ENCODE measurements around the gene MUC4.
"Not testable (repeated sequence)": the region's sequence is repeated elsewhere in the genome, so short reads cannot be mapped to it uniquely, and the experiment has no call there.

Gene MUC4

DNA sequence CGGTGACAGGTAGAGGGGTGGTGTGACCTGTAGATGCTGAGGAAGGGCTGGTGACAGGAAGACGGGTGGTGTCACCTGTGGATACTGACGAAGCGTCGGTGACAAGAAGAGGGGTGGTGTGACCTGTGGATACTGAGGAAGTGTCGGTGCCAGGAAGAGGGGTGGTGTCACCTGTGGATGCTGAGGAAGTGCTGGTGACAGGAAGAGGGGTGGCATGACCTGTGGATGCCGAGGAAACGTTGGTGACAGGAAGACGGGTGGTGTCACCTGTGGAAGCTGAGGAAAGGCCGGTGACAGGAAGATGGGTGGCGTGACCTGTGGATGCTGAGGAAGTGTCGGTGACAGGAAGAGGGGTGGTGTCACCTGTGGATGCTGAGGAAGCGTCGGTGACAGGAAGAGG lies 27.7 kb downstream of the MUC4 start:
- not testable (repeated sequence) for DNase-seq (ENCODE audit: low read depth)

DNA sequence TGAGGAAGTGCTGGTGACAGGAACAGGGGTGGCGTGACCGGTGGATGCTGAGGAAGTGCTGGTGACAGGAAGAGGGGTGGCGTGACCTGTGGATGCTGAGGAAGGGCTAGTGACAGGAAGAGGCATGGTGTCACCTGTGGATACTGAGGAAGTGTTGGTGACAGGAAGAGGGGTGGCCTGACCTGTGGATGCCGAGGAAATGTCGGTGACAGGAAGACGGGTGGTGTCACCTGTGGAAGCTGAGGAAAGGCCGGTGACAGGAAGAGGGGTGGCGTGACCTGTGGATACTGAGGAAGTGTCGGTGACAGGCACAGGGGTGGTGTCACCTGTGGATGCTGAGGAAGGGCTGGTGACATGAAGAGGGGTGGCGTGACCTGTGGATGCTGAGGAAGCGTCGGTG lies 30.5 kb downstream of the MUC4 start:
- not testable (repeated sequence) for DNase-seq (ENCODE audit: low read depth)

DNA sequence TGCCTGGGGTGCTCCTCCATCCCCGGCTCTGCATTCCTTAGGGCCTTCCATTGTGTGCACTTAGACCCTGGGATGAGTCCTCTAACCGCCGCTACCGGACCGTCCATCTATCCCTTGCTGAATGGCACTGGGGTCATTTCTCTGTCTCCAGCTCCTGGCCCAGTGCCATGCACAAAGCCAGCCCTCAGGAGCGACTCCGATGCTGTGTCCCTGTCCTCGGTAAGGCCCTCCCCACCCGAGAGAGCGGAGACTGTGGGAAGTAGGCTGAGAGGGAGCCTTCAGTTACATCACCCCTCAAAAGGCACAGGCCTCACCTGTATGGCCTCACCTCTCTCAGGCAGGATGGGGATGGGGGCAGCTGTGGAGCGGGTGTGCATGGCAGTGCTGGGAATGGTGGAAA lies 33.8 kb downstream of the MUC4 start:
- DNase-seq (ENCODE audit: low read depth) = no peak

DNA sequence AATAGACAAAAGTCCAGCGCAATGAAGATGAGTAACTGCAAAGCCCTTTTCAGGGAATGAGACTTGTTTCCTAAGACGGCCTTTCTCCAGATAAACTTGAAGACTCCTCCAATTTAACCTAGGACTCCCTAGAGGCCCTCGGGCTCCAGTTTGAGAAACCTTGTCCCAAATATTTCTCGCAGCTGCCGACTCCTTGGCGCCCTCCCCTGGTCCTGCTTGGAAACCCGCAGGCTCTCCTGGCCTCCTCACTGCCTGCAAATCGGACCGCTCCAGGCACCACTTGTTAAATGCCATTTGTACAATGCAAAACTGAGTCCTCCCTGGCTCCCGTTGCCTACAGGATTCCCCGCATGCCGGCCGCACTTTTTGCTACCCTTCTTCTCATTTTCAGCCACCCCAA lies 36.8 kb downstream of the MUC4 start:
- no peak for DNase-seq (ENCODE audit: low read depth)

DNA sequence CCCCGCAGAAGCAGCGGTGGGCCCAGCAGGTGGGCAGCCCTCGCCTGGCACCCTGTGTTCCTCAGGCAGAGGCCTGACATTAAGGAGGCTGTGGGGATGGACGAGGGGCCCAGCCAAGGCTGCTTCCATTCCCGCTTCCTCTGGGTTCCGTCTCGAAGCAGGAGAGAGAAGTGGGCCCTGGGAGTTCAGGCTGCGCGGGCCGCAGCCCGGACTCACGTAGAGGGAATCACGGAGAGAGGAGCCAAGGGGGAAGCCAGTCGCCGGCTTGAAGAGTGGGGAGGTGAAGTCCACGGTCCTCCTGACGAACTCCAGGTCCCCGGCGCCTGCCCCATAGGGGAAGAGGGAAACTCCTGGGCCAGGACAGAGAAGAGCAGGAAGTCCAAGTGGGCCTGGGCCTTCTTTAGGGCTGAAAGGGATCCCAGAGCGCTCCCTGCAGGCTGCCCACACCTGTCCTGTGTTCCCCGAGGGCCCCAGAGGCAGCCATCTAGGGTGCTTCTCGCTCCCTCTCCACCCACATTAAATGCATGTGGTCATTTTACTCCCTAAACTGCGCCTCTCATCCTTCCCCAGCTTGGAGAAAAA lies 37.7 kb downstream of the MUC4 start:
- DNase-seq (ENCODE audit: low read depth) = no peak

DNA sequence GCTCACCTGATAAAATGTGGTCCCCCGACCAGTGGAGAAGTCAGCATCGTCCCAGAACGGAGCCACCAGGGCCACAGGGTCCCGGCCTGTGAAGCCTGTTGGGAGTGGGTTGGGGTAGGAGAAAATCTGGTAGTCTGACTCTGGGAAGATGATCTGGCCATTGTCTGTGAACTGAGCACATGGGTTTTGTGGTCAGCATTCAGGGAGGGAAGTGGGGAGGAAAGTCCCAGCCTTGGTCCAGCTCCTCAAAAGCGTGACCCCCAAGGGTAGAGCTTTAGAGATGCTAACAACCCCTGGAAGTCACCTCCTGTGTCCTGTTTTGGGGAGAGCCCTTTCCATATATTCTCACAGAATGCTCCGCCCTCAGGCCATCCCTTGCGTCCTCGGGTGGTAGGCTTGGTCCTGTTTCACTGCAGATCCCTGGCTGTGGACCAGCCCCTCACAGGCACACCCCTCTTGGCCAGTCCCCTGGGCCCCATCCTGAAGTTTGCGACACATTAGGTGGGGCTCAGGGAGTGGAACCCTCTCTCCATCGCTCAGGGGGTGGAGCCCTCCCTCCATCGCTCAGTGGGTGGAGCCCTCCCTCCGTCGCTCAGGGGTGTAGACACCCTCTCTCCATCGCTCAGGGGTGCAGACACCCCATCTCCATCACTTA lies 40.0 kb downstream of the MUC4 start:
- DNase-seq (ENCODE audit: low read depth) = no peak

DNA sequence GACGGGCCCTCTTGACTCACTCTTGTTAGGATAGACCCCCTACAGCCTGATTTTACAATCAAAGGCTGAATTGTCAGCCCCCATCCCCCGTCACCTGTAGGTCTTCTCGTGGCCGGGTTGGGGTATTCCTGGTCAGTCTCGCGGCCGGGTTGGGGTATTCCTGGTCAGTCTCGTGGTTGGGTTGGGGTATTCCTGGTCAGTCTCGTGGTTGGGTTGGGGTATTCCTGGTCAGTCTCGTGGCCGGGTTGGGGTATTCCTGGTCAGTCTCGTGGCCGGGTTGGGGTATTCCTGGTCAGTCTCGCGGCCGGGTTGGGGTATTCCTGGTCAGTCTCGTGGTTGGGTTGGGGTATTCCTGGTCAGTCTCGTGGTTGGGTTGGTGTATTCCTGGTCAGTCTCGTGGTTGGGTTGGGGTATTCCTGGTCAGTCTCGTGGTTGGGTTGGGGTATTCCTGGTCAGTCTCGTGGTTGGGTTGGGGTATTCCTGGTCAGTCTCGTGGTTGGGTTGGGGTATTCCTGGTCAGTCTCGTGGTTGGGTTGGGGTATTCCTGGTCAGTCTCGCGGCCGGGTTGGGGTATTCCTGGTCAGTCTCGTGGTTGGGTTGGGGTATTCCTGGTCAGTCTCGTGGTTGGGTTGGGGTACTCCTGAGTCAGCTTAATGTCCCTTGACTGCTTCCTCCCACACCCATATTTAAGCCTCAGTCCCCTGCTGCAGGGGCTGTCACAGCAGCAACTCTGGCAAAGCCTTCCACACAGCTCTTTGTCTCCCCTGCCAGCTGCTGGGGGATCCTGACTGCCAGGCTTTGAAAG lies 40.7 kb downstream of the MUC4 start:
- not testable (repeated sequence) for DNase-seq (ENCODE audit: low read depth)

DNA sequence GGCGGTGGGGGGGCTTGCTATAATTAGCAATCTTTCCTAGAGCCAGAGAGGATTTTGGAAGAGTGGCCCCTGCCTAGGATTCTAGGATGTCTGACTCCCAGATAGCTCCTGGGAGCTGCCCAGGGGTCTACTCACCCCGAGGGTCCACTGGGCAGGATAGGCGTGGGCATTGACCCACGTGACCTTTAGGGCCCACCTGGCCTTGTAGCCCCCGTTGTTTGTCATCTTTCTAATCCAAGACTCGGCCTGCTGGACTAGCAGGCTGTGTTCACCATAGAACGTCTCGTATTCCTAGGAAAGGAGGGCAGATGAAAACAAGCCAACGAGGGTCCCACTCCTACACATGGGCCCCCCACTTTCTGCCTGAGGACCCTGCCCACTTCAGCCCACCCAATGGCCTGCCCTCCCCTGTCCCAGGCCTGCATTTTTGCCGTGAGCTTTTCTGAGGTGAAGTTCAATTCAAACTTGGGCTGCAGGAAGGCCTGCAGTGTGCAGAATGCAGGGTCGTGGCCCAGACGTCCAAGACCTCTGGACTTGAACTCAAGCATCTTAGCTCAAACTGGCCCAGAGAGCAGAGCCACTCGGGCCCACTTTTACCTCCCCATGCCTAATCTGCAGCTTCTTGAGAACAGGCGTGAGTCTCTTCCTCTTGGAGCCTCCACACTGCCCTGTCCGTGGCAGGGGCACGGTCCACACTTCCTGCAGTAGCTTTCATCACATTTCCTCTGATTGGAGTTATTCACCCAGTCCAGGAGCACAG lies 41.5 kb downstream of the MUC4 start:
- DNase-seq (ENCODE audit: low read depth) = no peak

DNA sequence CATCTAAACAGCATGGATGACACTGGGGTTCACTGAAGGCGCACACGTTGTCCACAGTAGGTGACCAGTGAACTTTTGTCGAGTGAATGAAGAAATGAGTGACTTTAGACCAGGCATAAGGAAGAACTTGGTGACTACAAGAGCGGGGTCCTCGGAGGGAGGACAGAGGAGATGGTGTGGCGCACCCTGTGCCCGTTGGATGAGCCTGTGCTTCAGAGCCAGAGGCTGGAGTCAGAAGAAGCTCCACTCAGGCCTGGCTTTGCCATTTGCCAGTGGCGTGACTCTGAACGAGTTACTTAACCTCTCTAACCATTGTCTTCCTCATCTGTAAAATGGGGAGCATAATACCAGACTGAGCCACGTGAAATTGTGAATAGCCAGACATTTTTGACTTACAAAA lies 42.2 kb downstream of the MUC4 start:
- no peak for DNase-seq (ENCODE audit: low read depth)

DNA sequence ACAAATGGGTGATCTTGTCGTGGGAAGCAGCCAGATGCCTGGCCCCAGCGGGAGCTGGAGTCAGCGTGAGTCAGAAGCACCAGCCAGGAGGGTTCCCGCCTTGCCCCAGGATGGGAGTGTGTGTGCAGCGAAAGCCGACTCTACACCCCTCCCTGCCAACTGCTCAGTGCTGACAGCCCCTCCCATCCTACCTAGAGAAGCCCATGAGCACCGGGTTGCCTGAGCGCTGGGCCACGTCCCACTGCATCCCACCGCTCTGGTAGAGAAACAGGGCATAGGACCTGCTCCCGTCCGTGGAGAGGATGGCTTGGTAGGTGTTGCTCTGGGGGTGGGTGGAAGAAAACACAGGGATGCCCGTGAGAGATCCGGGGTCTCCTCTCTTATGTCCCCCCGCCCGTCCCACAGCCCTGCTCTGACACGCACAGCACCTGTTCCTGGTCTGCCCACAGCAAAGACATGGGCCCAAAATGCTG lies 42.9 kb downstream of the MUC4 start:
- DNase-seq (ENCODE audit: low read depth) = no peak

DNA sequence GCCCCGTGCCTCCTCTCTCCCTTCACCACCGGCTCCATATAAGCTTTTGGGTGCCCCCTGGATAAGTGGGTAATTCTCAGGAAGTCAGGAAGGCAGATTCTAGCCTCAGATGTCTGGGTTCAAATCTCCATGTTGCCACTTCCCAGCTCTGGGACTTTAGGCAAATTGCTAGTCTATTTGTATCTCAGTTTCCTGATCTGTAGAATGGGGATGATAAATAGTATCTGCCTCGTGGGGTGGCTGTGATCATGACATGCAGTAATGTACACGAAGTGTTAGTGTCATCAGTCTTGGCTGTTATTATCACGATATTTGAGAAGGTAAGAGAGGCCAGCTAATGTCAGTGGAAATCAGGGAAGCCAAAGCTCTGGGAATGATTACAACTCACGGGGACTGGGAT lies 43.3 kb downstream of the MUC4 start:
- no peak for DNase-seq (ENCODE audit: low read depth)

DNA sequence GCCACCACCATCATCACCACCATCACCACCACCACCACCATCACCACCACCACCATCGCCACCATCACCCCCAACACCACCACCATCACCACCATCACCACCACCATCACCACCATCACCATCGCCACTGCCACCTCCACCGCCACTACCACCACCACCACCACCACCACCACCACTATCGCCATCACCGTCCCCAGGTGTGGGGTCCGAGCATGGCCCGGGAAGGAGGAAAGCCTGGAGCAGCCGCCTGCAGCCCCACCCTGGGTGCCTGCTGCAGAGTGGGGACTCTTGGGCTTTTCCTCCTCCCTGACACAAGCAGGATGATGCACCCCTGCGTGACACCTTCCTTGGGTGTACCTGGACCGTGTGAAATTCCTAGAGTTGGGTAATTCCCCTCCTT lies 43.9 kb downstream of the MUC4 start:
- DNase-seq (ENCODE audit: low read depth) = no peak

DNA sequence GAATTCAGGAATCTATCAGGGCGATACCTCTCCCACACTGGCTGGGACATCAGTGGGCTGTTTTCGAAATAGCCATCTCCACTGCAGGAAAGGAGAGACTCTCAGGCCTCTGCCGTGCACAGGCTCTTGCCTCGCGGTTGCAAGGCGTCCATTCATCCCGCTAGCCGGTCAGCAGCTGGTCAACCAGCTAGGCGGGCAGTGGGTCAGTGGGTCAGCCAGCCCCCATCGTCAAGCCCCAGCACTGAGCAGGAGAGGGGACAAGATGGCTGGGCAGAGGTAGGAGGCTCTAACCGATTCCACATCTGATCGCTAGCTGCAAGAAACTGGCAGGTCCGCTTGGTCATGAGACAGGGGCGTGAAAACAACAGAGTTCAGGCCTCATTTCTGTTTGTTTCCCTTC lies 45.1 kb downstream of the MUC4 start:
- DNase-seq (ENCODE audit: low read depth) = no peak

DNA sequence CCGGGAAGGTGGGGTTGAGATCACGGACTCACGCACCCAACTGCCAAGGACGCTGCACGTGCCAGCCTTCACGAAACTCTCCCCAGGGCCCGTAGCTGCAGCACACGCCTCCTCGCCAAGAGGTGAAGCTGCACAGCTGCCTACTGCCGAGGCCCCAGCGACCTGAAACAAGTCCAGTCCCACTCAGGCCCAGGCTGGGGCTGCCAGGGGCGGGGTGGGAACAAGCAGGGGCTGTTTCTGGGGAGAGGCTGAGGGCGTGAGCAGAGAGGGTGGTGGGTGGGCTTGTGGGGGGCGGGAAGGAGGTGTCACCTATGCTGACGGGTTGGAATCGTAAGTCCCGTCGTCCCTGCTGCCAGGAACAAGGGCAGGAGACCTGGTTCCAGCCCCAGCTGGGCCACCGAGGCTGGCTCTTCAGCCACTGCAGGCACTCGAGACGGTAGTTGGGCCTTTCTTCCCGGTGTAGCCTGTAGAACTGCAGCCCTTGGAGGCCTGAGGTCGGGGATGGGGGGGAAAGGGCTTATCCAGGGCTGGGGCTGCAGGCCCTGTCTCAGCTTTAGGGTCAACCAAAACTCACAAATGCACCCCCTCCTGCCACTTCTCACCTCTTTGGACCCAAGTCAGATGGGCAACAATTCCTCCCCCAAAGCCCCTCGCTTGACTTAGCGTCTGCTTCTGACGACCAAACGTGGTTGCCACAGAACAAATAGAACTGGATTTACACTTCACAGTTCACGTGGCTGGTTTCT lies 46.6 kb downstream of the MUC4 start:
- no peak for DNase-seq (ENCODE audit: low read depth)

DNA sequence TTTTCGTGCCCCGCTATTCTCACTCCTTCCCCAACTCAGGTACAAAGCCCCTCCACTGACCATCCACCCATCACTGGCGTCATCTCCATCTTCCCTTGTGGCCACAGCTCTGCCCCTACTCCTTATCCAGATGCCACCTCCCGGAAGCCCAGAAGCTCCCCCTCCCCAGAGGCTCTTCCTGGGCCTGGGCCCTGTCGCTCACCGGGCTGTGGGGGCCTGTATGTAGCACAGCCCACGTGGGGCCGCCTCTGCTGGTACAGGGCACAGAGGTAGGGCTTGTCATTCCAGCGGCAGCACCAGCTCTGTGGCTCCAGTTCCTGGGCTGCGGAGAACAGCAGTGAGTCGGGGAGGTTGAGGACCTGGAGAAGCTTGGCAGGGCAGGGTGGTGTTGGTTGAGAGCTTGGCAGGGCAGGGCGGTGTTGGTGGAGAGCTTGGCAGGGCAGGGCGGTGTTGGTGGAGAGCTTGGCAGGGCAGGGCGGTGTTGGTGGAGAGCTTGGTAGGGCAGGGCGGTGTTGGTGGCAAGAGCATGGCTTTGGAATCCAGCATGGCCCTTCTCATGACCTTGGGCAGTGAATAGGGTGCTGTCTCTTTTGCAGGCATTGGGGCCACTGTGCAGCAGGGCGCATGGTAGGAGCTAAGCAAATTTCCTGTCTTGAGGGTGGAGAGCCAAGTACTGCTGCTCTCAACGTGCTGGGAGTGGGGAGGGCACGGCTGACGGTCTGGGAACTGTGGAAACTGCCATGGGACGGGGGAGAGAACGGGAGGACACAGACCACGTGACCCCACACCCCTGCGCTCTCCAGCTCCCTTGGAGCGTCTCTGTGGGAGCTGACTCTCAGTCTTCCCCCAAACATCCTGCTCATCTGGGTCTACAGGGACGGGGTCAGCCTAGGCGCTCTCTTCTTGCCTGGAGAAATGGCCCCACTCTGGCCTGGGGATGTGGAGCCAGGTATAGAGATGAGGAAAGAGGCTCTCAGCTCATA lies 47.6 kb downstream of the MUC4 start:
- DNase-seq (ENCODE audit: low read depth) = no peak

DNA sequence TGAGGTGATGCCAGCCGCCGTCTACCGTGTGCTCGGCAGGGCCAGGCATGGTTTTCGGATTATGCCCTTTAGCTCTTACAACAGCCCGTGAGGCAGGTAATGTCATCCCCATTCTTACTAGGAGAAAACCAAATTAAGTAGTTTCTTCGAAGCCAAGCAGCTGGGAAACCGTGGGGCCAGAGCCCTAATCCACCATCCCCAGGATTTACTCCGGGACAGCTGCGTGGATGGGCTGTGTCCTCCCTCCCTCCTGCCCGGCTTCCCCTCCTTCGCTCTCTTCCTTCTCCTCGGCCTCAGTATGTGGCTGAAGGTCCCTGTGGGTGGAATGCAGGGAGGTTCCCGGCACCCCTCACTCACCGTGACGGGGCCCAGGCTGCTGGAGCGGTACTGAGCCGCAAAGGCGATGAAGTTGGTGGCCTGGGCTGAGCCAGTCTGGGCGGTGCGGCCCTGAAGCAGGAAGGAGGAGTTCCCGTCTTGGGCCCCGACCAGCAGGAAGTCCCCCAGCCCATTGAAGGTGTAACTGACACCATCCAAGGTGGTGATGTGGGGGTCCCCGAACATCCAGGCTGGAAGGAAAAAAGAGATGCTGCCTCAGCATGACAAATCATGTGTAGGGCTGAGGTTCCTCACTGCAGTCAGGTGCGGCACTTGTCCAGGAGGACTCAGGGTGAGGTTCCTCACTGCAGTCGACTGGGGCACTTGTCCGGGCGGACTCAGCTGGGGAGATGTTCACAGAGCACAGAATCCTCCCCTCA lies 48.5 kb downstream of the MUC4 start:
- no peak for DNase-seq (ENCODE audit: low read depth)

DNA sequence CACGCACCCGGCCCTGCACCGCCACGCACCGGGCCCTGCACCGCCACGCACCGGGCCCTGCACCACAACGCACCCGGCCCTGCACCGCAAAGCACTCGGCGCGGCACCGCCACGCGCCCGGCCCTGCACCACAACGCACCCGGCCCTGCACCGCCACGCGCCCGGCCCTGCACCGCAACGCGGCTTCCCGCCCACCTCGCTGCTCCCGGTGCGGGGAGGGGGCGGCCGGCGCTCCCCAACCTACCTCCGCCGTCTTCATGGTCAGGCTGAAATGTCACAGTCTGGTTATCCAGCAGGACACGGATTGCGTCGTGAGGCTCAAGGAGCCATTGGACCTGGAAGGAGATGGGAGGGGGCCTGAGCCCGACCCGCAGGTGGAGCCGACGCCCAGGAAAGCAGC lies 49.1 kb downstream of the MUC4 start:
- no peak for DNase-seq (ENCODE audit: low read depth)

DNA sequence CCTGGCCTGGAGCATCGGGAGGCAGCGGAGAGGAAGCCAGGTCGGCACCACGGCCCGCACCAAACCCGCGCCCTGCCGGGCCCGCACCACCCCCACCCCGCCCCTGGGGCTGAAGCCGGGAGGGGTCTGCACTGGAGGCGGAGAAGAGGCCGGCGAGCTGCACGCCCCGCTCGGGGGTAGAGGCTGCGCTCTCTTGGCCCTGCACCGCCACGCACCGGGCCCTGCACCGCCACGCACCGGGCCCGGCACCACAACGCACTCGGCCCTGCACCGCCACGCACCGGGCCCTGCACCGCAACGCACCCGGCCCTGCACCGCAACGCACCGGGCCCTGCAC lies 49.5 kb downstream of the MUC4 start:
- DNase-seq (ENCODE audit: low read depth) = no peak

DNA sequence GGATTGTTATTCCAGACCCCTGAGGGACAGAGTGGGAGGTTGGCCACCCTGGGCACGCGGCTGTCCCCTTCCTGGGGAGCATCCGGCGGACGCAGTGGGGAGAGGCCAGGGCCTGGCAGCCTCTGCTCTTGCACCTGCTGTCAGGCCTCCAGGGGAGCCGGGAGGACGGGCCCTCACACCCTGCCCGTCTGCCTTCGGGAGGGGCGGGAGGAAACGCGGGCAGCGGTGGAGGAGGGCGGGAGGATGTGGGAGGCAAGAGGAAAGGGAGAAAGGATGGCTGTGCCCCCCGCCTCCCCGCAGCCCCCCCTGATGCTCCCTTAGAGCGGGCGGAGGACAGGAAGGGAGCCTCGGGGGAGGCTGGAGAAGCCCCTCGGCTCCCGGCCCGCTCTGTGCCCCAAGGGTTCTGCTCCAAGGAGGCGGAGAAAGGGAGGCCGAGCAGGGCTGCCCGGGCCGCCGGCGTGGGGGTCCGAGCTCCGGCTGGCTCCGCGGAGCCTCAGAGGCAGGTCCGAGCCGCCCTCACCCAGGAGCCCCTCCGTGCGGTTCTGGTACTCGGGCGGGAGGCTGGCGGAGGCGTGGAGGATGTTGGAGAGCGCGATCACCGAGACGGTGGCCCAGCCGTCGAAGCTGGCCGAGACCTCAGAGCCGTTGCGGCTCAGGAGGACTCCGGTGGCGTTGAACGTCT lies 50.0 kb downstream of the MUC4 start:
- no peak for DNase-seq (ENCODE audit: low read depth)
